ENCODE data around the gene CBFA2T3.

The CBFA2T3 gene

DNA sequence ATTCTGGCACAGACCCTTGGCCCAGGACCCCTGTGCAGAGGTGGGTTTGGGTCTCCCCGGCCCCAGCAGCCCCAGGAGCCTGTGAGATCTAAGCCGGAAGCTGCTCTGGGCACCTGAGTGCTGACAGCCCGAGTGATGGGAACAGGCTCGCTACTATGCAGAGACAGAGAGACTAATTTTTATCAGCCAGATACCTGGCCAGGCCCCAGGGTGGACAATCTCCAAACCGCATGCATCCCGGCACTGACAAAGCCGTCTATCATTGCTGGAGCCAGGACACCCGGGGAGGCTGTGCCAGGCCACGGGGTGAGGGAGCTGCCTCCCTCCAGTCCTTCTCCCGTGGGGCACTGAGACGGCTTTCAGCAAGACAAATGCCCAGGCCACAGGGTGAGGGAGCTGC is 25.0 kb downstream of the CBFA2T3 start:
- H3K9ac ChIP-seq (ENCODE audit: low read length): no peak overlapping the region
- no peaks in the 10 kb centered on the region for H3K4me1 ChIP-seq (ENCODE audit: low read length)
- H2AFZ ChIP-seq (ENCODE audit: low read depth, low read length): no peak overlapping the region
- no peak overlapping the region for H3K27ac ChIP-seq (ENCODE audit: low read length)
- no peak overlapping the region for H3K4me2 ChIP-seq (ENCODE audit: low read length)
- H3K27me3 ChIP-seq (ENCODE audit: low read depth, low read length): no peaks in the 10 kb centered on the region
- H4K20me1 ChIP-seq (ENCODE audit: insufficient read depth, low read length): peaks cover 5% of the 10 kb centered on the region
- no peak for TF ChIP-seq CTCF (IDR thresholded peaks at IDR 0.05; ENCODE audit: low read depth, low read length)
- no peak for TF ChIP-seq EZH2phosphoT487 (IDR thresholded peaks at IDR 0.05; ENCODE audit: low read depth)
- H3K9me3 ChIP-seq (ENCODE audit: insufficient read depth, low read length): no peaks in the 10 kb centered on the region
- H3K79me2 ChIP-seq (ENCODE audit: low read length): no peaks in the 10 kb centered on the region; the same call in 1 of the 2 replicates
- H3K36me3 ChIP-seq (replicated peaks; ENCODE audit: low read depth, low read length): no peaks in the 10 kb centered on the region
- no peak overlapping the region for H3K4me3 ChIP-seq (ENCODE audit: low read length)

DNA sequence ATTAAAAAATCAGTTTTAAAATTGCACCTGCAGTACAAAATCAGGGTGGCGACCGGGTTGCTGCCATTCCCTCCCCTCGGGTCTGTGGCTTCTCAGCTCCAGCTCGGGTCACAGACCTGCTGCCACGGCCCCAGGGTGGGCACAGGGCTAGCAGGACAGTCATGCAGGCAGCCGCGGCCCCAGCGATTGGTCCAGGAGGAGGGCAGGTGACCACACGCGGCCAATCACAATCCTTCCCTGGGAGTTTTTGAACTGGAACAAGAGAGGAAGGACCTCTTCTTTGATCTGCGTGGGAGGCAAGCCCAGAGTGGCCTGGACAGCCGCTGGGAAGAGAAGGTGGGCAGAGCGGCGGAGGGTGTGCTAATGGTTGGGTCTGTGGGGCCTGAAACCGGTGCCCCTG is 25.5 kb downstream of the CBFA2T3 start:
- Histone ChIP-seq H4K20me1 (ENCODE audit: insufficient read depth, low read length) (peaks cover 4% of the 10 kb centered on the region), H3K36me3 (replicated peaks; ENCODE audit: low read depth, low read length) (no peaks in the 10 kb centered on the region), H3K27ac (ENCODE audit: low read length) (no peak overlapping the region), H3K4me2 (ENCODE audit: low read length) (no peak overlapping the region), H3K4me3 (ENCODE audit: low read length) (no peak overlapping the region), H3K9ac (ENCODE audit: low read length) (no peak overlapping the region), H3K79me2 (ENCODE audit: low read length) (no peaks in the 10 kb centered on the region; the same call in 1 of the 2 replicates), H2AFZ (ENCODE audit: low read depth, low read length) (no peak overlapping the region), H3K9me3 (ENCODE audit: insufficient read depth, low read length) (no peaks in the 10 kb centered on the region), H3K27me3 (ENCODE audit: low read depth, low read length) (no peaks in the 10 kb centered on the region), H3K4me1 (ENCODE audit: low read length) (no peaks in the 10 kb centered on the region)
- TF ChIP-seq EZH2phosphoT487 (IDR thresholded peaks at IDR 0.05; ENCODE audit: low read depth) (no peak), CTCF (IDR thresholded peaks at IDR 0.05; ENCODE audit: low read depth, low read length) (no peak)

DNA sequence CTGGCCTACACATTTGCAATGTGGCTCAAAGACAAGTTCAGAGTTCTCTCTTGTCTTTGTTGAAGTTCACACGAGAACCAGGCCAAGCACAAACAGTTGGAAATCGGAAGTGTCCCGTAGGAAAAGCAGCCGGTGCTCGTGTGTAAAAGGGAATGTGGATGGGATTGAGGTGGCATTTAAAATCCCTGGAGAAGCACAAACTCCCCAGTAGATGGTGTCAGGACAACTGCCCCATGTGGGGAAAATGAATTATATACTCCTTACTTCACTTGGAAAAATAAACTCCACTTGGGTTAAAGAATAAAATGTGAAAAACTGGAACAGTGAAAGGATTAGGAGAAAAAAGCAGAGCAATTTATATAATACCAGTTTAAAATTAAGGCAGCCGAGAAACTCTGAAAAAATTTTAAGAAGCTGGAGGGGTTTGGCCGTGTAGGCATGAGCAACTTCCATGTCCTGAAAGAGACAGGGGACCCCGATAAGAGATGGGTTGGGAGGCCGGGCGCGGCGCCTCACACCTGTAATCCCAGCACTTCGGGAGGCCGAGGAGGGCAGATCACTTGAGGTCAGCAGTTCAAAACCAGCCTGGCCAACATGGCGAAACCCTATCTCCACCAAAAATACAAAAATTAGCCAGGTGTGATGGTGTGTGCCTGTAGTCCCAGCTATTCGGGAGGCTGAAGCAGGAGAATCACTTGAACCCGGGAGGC is 28.1 kb downstream of the CBFA2T3 start:
- Histone ChIP-seq H3K27ac (ENCODE audit: low read length) (no peak overlapping the region), H2AFZ (ENCODE audit: low read depth, low read length) (no peak overlapping the region), H3K9me3 (ENCODE audit: insufficient read depth, low read length) (no peaks in the 10 kb centered on the region), H3K4me3 (ENCODE audit: low read length) (no peak overlapping the region), H3K27me3 (ENCODE audit: low read depth, low read length) (no peaks in the 10 kb centered on the region), H4K20me1 (ENCODE audit: insufficient read depth, low read length) (no peaks in the 10 kb centered on the region; the same call in 1 of the 2 replicates), H3K36me3 (replicated peaks; ENCODE audit: low read depth, low read length) (no peaks in the 10 kb centered on the region), H3K79me2 (ENCODE audit: low read length) (no peaks in the 10 kb centered on the region), H3K4me2 (ENCODE audit: low read length) (no peak overlapping the region), H3K9ac (ENCODE audit: low read length) (no peak overlapping the region), H3K4me1 (ENCODE audit: low read length) (no peaks in the 10 kb centered on the region)
- no peak for TF ChIP-seq CTCF (IDR thresholded peaks at IDR 0.05; ENCODE audit: low read depth, low read length)
- no peak for TF ChIP-seq EZH2phosphoT487 (IDR thresholded peaks at IDR 0.05; ENCODE audit: low read depth)

DNA sequence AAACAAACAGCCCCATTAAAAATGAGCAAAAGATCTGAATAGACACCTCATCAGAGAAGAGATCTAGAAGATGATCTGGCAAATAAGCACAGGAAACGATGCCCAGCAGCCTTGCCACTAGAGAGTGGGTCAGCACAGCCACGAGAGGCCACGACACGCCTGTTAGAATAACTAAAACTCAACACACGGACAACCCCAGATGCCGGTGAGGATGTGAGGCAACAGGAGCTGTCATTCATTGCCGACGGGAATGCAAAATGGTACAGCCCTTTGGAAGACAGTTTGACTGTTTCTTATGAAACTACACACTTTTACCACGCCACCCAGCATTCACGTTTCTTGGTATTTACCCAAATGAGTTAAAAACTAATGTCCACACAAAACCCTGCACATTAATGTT is 31.5 kb downstream of the CBFA2T3 start:
- H2AFZ ChIP-seq (ENCODE audit: low read depth, low read length): no peak overlapping the region
- TF ChIP-seq EZH2phosphoT487 (IDR thresholded peaks at IDR 0.05; ENCODE audit: low read depth): no peak
- TF ChIP-seq CTCF (IDR thresholded peaks at IDR 0.05; ENCODE audit: low read depth, low read length): no peak
- H4K20me1 ChIP-seq (ENCODE audit: insufficient read depth, low read length): no peaks in the 10 kb centered on the region
- H3K4me2 ChIP-seq (ENCODE audit: low read length): no peak overlapping the region
- H3K9ac ChIP-seq (ENCODE audit: low read length): no peak overlapping the region
- H3K79me2 ChIP-seq (ENCODE audit: low read length): peaks cover 12% of the 10 kb centered on the region
- no peak overlapping the region for H3K4me3 ChIP-seq (ENCODE audit: low read length)
- H3K27ac ChIP-seq (ENCODE audit: low read length): no peak overlapping the region
- H3K4me1 ChIP-seq (ENCODE audit: low read length): peaks cover 20% of the 10 kb centered on the region
- H3K27me3 ChIP-seq (ENCODE audit: low read depth, low read length): no peaks in the 10 kb centered on the region
- no peaks in the 10 kb centered on the region for H3K9me3 ChIP-seq (ENCODE audit: insufficient read depth, low read length)
- no peaks in the 10 kb centered on the region for H3K36me3 ChIP-seq (replicated peaks; ENCODE audit: low read depth, low read length)
